G401 (cell line): ENCODE measurements around the gene CCDC174. TPM values are rescaled to one million over a fixed set of nuclear protein-coding genes. Genes with fewer than 3 reads are reported as not detected.

ENCODE experiments used
- total RNA-seq: library from RNA; depleted of rRNA; stranded (reverse); fragments of >200 nt; shearing (Covaris generic); gene quantifications from 2 replicates; pipeline ENCODE4 v1.2.3, GENCODE V29; 2014; rRNA removed

The CCDC174 gene
- total RNA-seq, 1 experiment from 2014 or later: 18.9 TPM

Other genes starting within 250 kb of the CCDC174 start
- 20.2 and 31.2 TPM in 2 replicates for gene SLC6A6, start 249.2 kb upstream of the CCDC174 start, total RNA-seq
- gene GRIP2, start 111.4 kb upstream of the CCDC174 start, total RNA-seq: 1.1 and 1.4 TPM in 2 replicates
- not detected in 2 replicates for gene C3orf20, start 23.4 kb downstream of the CCDC174 start, total RNA-seq
- gene FGD5, start 167.2 kb downstream of the CCDC174 start, total RNA-seq: 0.25 and 0.58 TPM in 2 replicates